HG03460 (cell line): ENCODE data around the gene ZNF543.
"Not testable (repeated sequence)": the region's sequence is repeated elsewhere in the genome, so short reads cannot be mapped to it uniquely, and the experiment has no call there.

Experiments used
- ATAC-seq: cut with Tn5 transposase; IDR thresholded peaks from one replicate; pipeline ENCODE4 v1.9.1; 2021; ENCODE audit not compliant: unreplicated experiment

The ZNF543 gene

GRCh38 chr19:57320180-57321084, at the start of gene ZNF543:
ZNF543 (plus strand) TSS chr19:57320472; CDS start chr19:57320854, 382 bp downstream.
- peak; percentile 99 for ATAC-seq

GRCh38 chr19:57271280-57271679, 49.0 kb upstream of the ZNF543 start:
- ATAC-seq: no peak

- ATAC-seq: no peak
These were observed 47.3 kb upstream of the ZNF543 start for GRCh38 chr19:57273014-57273413.

GRCh38 chr19:57276430-57276829, 43.8 kb upstream of the ZNF543 start:
- no peak for ATAC-seq

- not testable (repeated sequence) for ATAC-seq
These were observed 41.8 kb upstream of the ZNF543 start for GRCh38 chr19:57278481-57278880.

- peak; percentile 59 for ATAC-seq
These were observed 40.7 kb upstream of the ZNF543 start for GRCh38 chr19:57279418-57280164.

- peak; percentile 79 for ATAC-seq
These were observed 39.9 kb upstream of the ZNF543 start, which contains the start of gene ZNF460 for GRCh38 chr19:57280165-57280961. ZNF460 (plus strand) TSS chr19:57280485; CDS start chr19:57280807, 322 bp downstream.

GRCh38 chr19:57280962-57281400, 39.3 kb upstream of the ZNF543 start:
- ATAC-seq: no peak

GRCh38 chr19:57282011-57282643, 38.1 kb upstream of the ZNF543 start:
- ATAC-seq: no peak

GRCh38 chr19:57288373-57288772, 31.9 kb upstream of the ZNF543 start:
- no peak for ATAC-seq

- ATAC-seq: no peak
These were observed 29.3 kb upstream of the ZNF543 start for GRCh38 chr19:57290970-57291369.

GRCh38 chr19:57292547-57292946, 27.7 kb upstream of the ZNF543 start:
- no peak for ATAC-seq

GRCh38 chr19:57293719-57294118, 26.6 kb upstream of the ZNF543 start:
- no peak for ATAC-seq

GRCh38 chr19:57302020-57302465, 18.2 kb upstream of the ZNF543 start:
- ATAC-seq: no peak

- no peak for ATAC-seq
These were observed 17.4 kb upstream of the ZNF543 start for GRCh38 chr19:57302727-57303401.

- ATAC-seq: no peak
These were observed 15.2 kb upstream of the ZNF543 start for GRCh38 chr19:57305056-57305455.

- ATAC-seq: no peak
These were observed 11.8 kb upstream of the ZNF543 start for GRCh38 chr19:57308514-57308913.

- no peak for ATAC-seq
These were observed 9.5 kb upstream of the ZNF543 start for GRCh38 chr19:57310792-57311191.

- ATAC-seq: no peak
These were observed 6.1 kb upstream of the ZNF543 start for GRCh38 chr19:57314146-57314545.

- no peak for ATAC-seq
These were observed 2.8 kb upstream of the ZNF543 start for GRCh38 chr19:57317503-57317902.
